GM20000 (cell line): ENCODE measurements around the gene LCE3B.

ENCODE experiments used
- DNase-seq: peaks from one replicate; pipeline ENCODE4 v3.0.0; 2012; ENCODE audit warnings: low spot score
- TF ChIP-seq, protein P1 (sequence below): IDR thresholded peaks from 2 replicates; pipeline ENCODE4 v1.5.1; 2012; ENCODE audit warnings: mild to moderate bottlenecking, control low read depth; ENCODE audit errors: extremely low read depth, missing control alignments

LCE3B gene

GRCh38 chr1:152630596-152630995, 17.0 kb downstream of the LCE3B start:
- TF ChIP-seq, protein P1, sequence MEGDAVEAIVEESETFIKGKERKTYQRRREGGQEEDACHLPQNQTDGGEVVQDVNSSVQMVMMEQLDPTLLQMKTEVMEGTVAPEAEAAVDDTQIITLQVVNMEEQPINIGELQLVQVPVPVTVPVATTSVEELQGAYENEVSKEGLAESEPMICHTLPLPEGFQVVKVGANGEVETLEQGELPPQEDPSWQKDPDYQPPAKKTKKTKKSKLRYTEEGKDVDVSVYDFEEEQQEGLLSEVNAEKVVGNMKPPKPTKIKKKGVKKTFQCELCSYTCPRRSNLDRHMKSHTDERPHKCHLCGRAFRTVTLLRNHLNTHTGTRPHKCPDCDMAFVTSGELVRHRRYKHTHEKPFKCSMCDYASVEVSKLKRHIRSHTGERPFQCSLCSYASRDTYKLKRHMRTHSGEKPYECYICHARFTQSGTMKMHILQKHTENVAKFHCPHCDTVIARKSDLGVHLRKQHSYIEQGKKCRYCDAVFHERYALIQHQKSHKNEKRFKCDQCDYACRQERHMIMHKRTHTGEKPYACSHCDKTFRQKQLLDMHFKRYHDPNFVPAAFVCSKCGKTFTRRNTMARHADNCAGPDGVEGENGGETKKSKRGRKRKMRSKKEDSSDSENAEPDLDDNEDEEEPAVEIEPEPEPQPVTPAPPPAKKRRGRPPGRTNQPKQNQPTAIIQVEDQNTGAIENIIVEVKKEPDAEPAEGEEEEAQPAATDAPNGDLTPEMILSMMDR, result no peak
- DNase-seq, result no peak

GRCh38 chr1:152640351-152640750, 26.7 kb downstream of the LCE3B start:
- TF ChIP-seq, protein P1, result no peak
- DNase-seq, result no peak

DNA sequence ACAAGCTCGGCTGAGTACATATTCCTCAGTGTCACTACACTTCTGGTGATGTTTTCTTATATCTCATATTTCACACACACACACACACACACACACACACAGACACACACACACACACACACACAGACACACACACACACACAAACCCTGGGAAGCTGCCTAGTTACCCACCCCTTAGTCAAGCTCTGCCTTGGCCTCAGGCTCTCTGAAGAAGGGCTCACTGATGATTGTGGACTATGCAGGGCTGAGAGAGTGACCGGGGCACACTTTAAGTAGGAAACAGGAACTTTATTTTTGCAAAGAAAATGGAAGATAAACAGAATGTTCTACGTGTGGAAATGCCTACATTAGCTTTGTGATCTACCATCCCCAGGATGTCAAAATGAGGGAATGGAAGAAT, 30.3 kb downstream of the LCE3B start:
- DNase-seq, result no peak
- TF ChIP-seq, protein P1, result no peak

- TF ChIP-seq, protein P1, result no peak
- DNase-seq, result no peak
Measured at GRCh38 chr1:152645146-152645545, 31.5 kb downstream of the LCE3B start.

- DNase-seq, result no peak
- TF ChIP-seq, protein P1, result no peak
Measured at GRCh38 chr1:152646656-152647055, 33.0 kb downstream of the LCE3B start.

DNA sequence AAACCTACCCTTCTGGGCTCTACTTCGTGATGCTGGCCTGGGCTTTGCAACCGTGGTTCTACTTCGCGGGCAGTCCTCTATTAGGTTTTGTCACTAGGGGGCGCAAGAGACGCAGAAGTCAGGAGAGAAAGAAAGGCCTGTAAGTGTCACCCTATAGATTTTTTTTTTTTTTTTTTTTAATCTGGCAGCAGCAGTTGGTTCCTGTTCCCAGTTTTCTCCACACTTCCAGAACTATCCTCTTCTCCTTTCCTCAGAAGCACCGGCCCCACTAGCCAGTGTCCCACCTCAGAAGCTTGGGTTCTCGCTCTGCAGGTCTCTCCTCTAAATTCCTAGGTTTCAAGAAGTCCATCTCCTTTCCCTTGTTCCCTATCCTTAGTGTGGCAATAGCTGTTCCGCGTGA, 40.5 kb downstream of the LCE3B start:
- TF ChIP-seq, protein P1, result peak; percentile 70
- DNase-seq, result peak; percentile 71

DNA sequence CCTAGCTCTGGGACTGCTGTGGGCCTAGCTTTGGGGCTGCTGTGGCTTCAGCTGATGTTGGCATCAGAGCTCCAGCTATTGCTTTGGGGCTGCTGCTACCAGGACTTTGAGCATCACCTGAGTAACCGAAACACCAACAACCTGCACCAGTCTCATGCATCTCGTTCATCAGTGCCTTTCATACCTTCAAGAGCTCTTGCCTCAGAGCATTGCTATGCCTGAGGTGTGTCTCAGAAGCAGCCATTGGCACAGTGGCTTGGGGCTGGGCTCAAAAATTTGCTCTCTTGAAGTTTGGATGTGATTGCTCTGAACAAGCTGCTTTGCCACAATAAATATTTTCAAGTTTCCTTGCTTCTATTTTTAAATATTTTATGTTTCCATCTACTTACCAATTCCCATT, 42.8 kb downstream of the LCE3B start:
- DNase-seq, result no peak
- TF ChIP-seq, protein P1, result no peak
